A549 (cell line): ENCODE measurements around the gene SLC25A46. TPM values are rescaled to one million over a fixed set of nuclear protein-coding genes. Genes with fewer than 3 reads are reported as not detected.

ENCODE experiments used
- ATAC-seq, 2 experiments: fragments of 200-7000 bp in 1 of 2; fragments of >200 bp in 1 of 2; cut with Nextera tagmentation in 1 of 2; cut with Tn5 transposase in 1 of 2; 3 replicates each; pipeline versions ENCODE4 v1.8.0 to v1.9.1; 2018 to 2020; ENCODE audit warnings: mild to moderate bottlenecking in 1 of 2, moderate library complexity in 1 of 2
- CTCF ChIA-PET: fragments of 300-600 bp; sonication (Branson Sonifier 250); formaldehyde crosslinking; extraction: SDS; loops from one replicate; lab custom pipeline; 2021; ENCODE audit warnings: antibody characterized with exemption, inconsistent platforms; lab: Yijun Ruan, JAX
- POLR2A ChIA-PET: fragments of 350-600 bp; formaldehyde crosslinking; extraction: SDS; loops from one replicate; lab custom pipeline; 2021; ENCODE audit warnings: antibody characterized with exemption, inconsistent platforms; lab: Yijun Ruan, JAX
- DNase-seq, 2 experiments: peaks; one replicate each; pipeline versions ENCODE4 v3.0.0 to v3.0.0-alpha.2; 2011 to 2016; ENCODE audit warnings: low read depth in 1 of 2, low spot score in 1 of 2
- FAIRE-seq: peaks from 2 replicates; lab custom pipeline; 2011; peaks lifted over from hg19 to GRCh38; lab: Jason Lieb, UNC
- H3K27ac ChIP-seq, 2 experiments: fragments of >200 bp; sonication (Bioruptor Twin); formaldehyde crosslinking; 3 replicates each; pipeline ENCODE4 v1.5.1; 2016 to 2017
- H3K4me1 ChIP-seq: fragments of >200 bp; sonication (Bioruptor Twin); formaldehyde crosslinking; 3 replicates; pipeline ENCODE4 v1.6.1; 2016
- H3K4me2 ChIP-seq: fragments of >200 bp; sonication (Bioruptor Twin); formaldehyde crosslinking; 3 replicates; pipeline ENCODE4 v1.6.1; 2016
- H3K4me3 ChIP-seq: fragments of >200 bp; sonication (Bioruptor Twin); formaldehyde crosslinking; 3 replicates; pipeline ENCODE4 v1.5.1; 2016
- H3K9me3 ChIP-seq: fragments of >200 bp; sonication (Bioruptor Twin); formaldehyde crosslinking; 3 replicates; pipeline ENCODE4 v1.6.1; 2016
- BCL3 ChIP-seq: fragments of >200 bp; sonication (Bioruptor Twin); formaldehyde crosslinking; IDR thresholded peaks from 3 replicates; pipeline ENCODE4 v1.6.1; 2016
- BHLHE40 ChIP-seq: IDR thresholded peaks from 2 replicates; pipeline ENCODE4 v1.6.1; 2012; ENCODE audit warnings: low read depth, low read length, inconsistent platforms
- CBX2 ChIP-seq: fragments of 200-600 bp; sonication (generic); IDR thresholded peaks from 2 replicates; pipeline ENCODE4 v1.6.1; 2016; ENCODE audit warnings: low read depth, mild to moderate bottlenecking, borderline replicate concordance
- CEBPB ChIP-seq, 2 experiments: fragments of >200 bp in 1 of 2; sonication (Bioruptor Twin) in 1 of 2; formaldehyde crosslinking in 1 of 2; IDR thresholded peaks; 2 replicates each; pipeline ENCODE4 v1.6.1; 2012 to 2016
- CHD4 ChIP-seq: fragments of 200-600 bp; sonication (generic); IDR thresholded peaks from 2 replicates; pipeline ENCODE4 v1.6.1; 2016; ENCODE audit warnings: antibody characterized with exemption, mild to moderate bottlenecking, borderline replicate concordance
- EHMT2 ChIP-seq: fragments of 200-600 bp; sonication (generic); IDR thresholded peaks from 2 replicates; pipeline ENCODE4 v1.6.1; 2016; ENCODE audit warnings: antibody characterized with exemption, low read depth, mild to moderate bottlenecking, moderate library complexity
- EP300 ChIP-seq, 2 experiments: fragments of >200 bp; sonication (Bioruptor Twin); formaldehyde crosslinking; IDR thresholded peaks; 2 replicates in 1 of 2; 3 replicates in 1 of 2; pipeline ENCODE4 v1.6.1; 2016 to 2017
- FOSB ChIP-seq: fragments of 250-450 bp; sonication (Bioruptor Pico); IDR thresholded peaks from 2 replicates; pipeline ENCODE4 v1.5.0; 2020; ENCODE audit warnings: mild to moderate bottlenecking, moderate library complexity
- HDAC2 ChIP-seq: fragments of 200-600 bp; sonication (generic); IDR thresholded peaks from 2 replicates; pipeline ENCODE4 v1.6.1; 2016
- HOXA7 ChIP-seq: fragments of 250-450 bp; sonication (Bioruptor Pico); IDR thresholded peaks from 2 replicates; pipeline ENCODE4 v1.5.0; 2020; ENCODE audit warnings: mild to moderate bottlenecking, moderate library complexity
- JUNB ChIP-seq: fragments of >200 bp; sonication (Bioruptor Twin); formaldehyde crosslinking; IDR thresholded peaks from 2 replicates; pipeline ENCODE4 v1.6.1; 2016
- KDM1A ChIP-seq: fragments of 200-600 bp; sonication (generic); IDR thresholded peaks from 2 replicates; pipeline ENCODE4 v1.6.1; 2016; ENCODE audit warnings: low read depth, mild to moderate bottlenecking
- KDM5A ChIP-seq: fragments of 200-600 bp; sonication (generic); IDR thresholded peaks from 2 replicates; pipeline ENCODE4 v1.6.1; 2016; ENCODE audit warnings: antibody characterized with exemption, mild to moderate bottlenecking
- MAZ ChIP-seq: fragments of 150-350 bp; IDR thresholded peaks from 2 replicates; pipeline ENCODE4 v1.6.1; 2014; ENCODE audit warnings: antibody characterized with exemption, low read depth, low read length, borderline replicate concordance
- MYC ChIP-seq: IDR thresholded peaks from 2 replicates; pipeline ENCODE4 v1.6.1; 2012; ENCODE audit warnings: mild to moderate bottlenecking, inconsistent platforms, low read length, improper control_type of control experiment, borderline replicate concordance
- NPAS2 ChIP-seq: fragments of 250-450 bp; sonication (Bioruptor Pico); IDR thresholded peaks from 2 replicates; pipeline ENCODE4 v1.8.0; 2022; ENCODE audit warnings: mild to moderate bottlenecking, moderate library complexity, borderline replicate concordance
- POLR2AphosphoS2 ChIP-seq: conservative IDR thresholded peaks from 2 replicates; pipeline ENCODE4 v1.6.1; 2012; ENCODE audit warnings: low read length, improper control_type of control experiment, inconsistent platforms
- RAD21 ChIP-seq, 2 experiments: fragments of >200 bp in 1 of 2; sonication (Bioruptor Twin) in 1 of 2; formaldehyde crosslinking in 1 of 2; IDR thresholded peaks in 1 of 2; conservative IDR thresholded peaks in 1 of 2; 2 replicates in 1 of 2; 3 replicates in 1 of 2; pipeline ENCODE4 v1.6.1; 2012 to 2018; ENCODE audit warnings: inconsistent platforms in 1 of 2
- RARB ChIP-seq: fragments of 250-450 bp; sonication (Bioruptor Pico); IDR thresholded peaks from 2 replicates; pipeline ENCODE4 v1.8.0; 2021; ENCODE audit warnings: mild to moderate bottlenecking, moderate library complexity
- RFX5 ChIP-seq: fragments of 450-650 bp; IDR thresholded peaks from 2 replicates; pipeline ENCODE4 v1.7.1; 2014; ENCODE audit warnings: antibody characterized with exemption, mild to moderate bottlenecking, moderate library complexity
- RNF2 ChIP-seq: fragments of 200-600 bp; sonication (generic); IDR thresholded peaks from 2 replicates; pipeline ENCODE4 v1.6.1; 2016; ENCODE audit warnings: low read depth, mild to moderate bottlenecking, antibody characterized with exemption, moderate library complexity, borderline replicate concordance
- SREBF2 ChIP-seq: fragments of 450-650 bp; IDR thresholded peaks from 2 replicates; pipeline ENCODE4 v1.6.1; 2014; ENCODE audit warnings: mild to moderate bottlenecking, moderate library complexity
- ZC3H11A ChIP-seq: fragments of 450-650 bp; IDR thresholded peaks from 2 replicates; pipeline ENCODE4 v1.6.1; 2014; ENCODE audit warnings: antibody characterized with exemption, mild to moderate bottlenecking
- WGBS: methylation state at CpG from one replicate; pipeline ENCODE4 v1.1.6; 2017; ENCODE audit errors: missing lambda C conversion rate; 5-methylcytosine and 5-hydroxymethylcytosine counted together
- polyA plus RNA-seq, 4 experiments: library from polyadenylated mRNA; depleted of rRNA in 3 of 4; stranded (reverse); fragments of >200 nt; fragmentation: RNase III in 1 of 4; extraction: RNeasy Plus Mini Kit Qiagen cat#74134 plus additional on column Dnase treatment in 1 of 4; gene quantifications; 2 replicates in 3 of 4; 3 replicates in 1 of 4; pipeline ENCODE4 v1.2.3, GENCODE V29; 2011 to 2017
- TF ChIP-seq, protein P1 (sequence below): fragments of >200 bp; sonication (Bioruptor Twin); formaldehyde crosslinking; IDR thresholded peaks from 2 replicates; pipeline ENCODE4 v1.6.1; 2016
- TF ChIP-seq, protein P2 (sequence below): IDR thresholded peaks from 2 replicates; pipeline ENCODE4 v1.6.1; 2012

Gene SLC25A46
- polyA plus RNA-seq, 2 of the 4 experiments (the other 2 are of a cell fraction) = 29.2 to 41.7 TPM

- ChIA-PET POLR2A (no interaction called here), CTCF (no interaction called here)
- Histone ChIP-seq H3K4me3 (no peak overlapping the region), H3K27ac (no peak overlapping the region), H3K4me1 (no peaks in the 10 kb centered on the region), H3K9me3 (no peaks in the 10 kb centered on the region), H3K4me2 (no peak overlapping the region)
- no peak for FAIRE-seq
- TF ChIP-seq HOXA7 (CRISPR knock-in tag) (no peak), CHD4 (no peak), BHLHE40 (no peak), MAZ (no peak), CEBPB (IDR thresholded peaks at IDR 0.05) (no peak), JUNB (no peak), RAD21 (conservative IDR thresholded peaks at IDR 0.05 in 1 of 2, IDR thresholded peaks at IDR 0.05 in 1 of 2) (no peak), BCL3 (no peak), EP300 (IDR thresholded peaks at IDR 0.05) (no peak), FOSB (CRISPR knock-in tag) (no peak)
- TF ChIP-seq, protein P1, sequence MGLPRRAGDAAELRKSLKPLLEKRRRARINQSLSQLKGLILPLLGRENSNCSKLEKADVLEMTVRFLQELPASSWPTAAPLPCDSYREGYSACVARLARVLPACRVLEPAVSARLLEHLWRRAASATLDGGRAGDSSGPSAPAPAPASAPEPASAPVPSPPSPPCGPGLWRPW = no peak
- TF ChIP-seq, protein P2, sequence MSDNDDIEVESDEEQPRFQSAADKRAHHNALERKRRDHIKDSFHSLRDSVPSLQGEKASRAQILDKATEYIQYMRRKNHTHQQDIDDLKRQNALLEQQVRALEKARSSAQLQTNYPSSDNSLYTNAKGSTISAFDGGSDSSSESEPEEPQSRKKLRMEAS = no peak
- WGBS = 33% methylated on average over 1 of the region's 2 CpGs
- ATAC-seq = no peak
- no peak for DNase-seq
These were observed 4.7 kb upstream of the SLC25A46 start for GRCh38 chr5:110734101-110734500.

GRCh38 chr5:110735556-110735955 lies 3.3 kb upstream of the SLC25A46 start:
- Histone ChIP-seq H3K27ac (no peak overlapping the region), H3K4me2 (no peak overlapping the region), H3K4me3 (no peak overlapping the region), H3K9me3 (no peaks in the 10 kb centered on the region), H3K4me1 (peaks cover 7% of the 10 kb centered on the region; the same call in 1 of the 3 replicates)
- ATAC-seq (no peak), FAIRE-seq (no peak), DNase-seq (no peak)
- ChIA-PET CTCF (no interaction called here), POLR2A (no interaction called here)
- TF ChIP-seq KDM5A = no peak
- WGBS = 0% methylated on average over 1 of the region's 1 CpG

- TF ChIP-seq HDAC2 (no peak), MYC (no peak), EHMT2 (no peak), POLR2AphosphoS2 (no peak), RFX5 (no peak), KDM5A (no peak), RNF2 (no peak), NPAS2 (CRISPR knock-in tag) (no peak), KDM1A (no peak), FOSB (CRISPR knock-in tag) (no peak), CEBPB (IDR thresholded peaks at IDR 0.05) (no peak), CBX2 (no peak), RARB (CRISPR knock-in tag) (no peak), ZC3H11A (no peak), SREBF2 (no peak)
- no peaks in the 10 kb centered on the region for H3K9me3 ChIP-seq
- H3K4me1 ChIP-seq = peaks cover 7% of the 10 kb centered on the region; the same call in 1 of the 3 replicates
- no peak overlapping the region for H3K27ac ChIP-seq
- FAIRE-seq (no peak), DNase-seq (no peak), ATAC-seq (no peak)
- H3K4me2 ChIP-seq = 0 out of 3 replicates have a peak overlapping the region, but pooled peaks have one; percentile 4
- H3K4me3 ChIP-seq = no peak overlapping the region
- 35% methylated on average over 3 of the region's 3 CpGs for WGBS
- ChIA-PET CTCF (interaction anchor here (0.6 kb wide), 1 partner anchor 14 kb away, joined by 3 read pairs; no protein-coding TSS in a partner anchor), POLR2A (no interaction called here)
These were observed 2.1 kb upstream of the SLC25A46 start for GRCh38 chr5:110736753-110737152.
